ENCODE measurements around the gene CTR9. TPM values are rescaled to one million over a fixed set of nuclear protein-coding genes. Genes with fewer than 3 reads are reported as not detected.
A peak's percentile ranks its signal among the peaks of the same experiment; 100 is the strongest.

The CTR9 gene
- total and polyA plus RNA-seq, 10 donors: 13.8 to 44.4 (median 32.9) TPM

GRCh38 chr11:10808553-10809372 is 57.7 kb downstream of the CTR9 start, which contains the start of gene EIF4G2:
EIF4G2 (minus strand) TSS chr11:10808926.
- H3K4me3 ChIP-seq: peak within 1 kb of the TSS; percentile 81 to 98 (median 91)
- WGBS, 5 donors: 0 to 1% (median 1%) methylated on average over 49 to 65 of the region's 65 CpGs
- peaks cover 3 to 35% (median 32%) of the 10 kb centered on the region in 6 donors for H3K36me3 ChIP-seq
- no peaks in the 10 kb centered on the region for H3K9me3 ChIP-seq
- no peaks in the 10 kb centered on the region for H3K27me3 ChIP-seq (replicated peaks in 1 of 7)
- H3K4me1 ChIP-seq: peaks cover 32 to 55% (median 46%) of the 10 kb centered on the region in 6 donors
- TF ChIP-seq POLR2AphosphoS5 (IDR thresholded peaks at IDR 0.05) (peak; percentile 100), CTCF (IDR thresholded peaks at IDR 0.05 in 8 of 11, conservative IDR thresholded peaks at IDR 0.05 in 3 of 11) (peak in 3 of 11 experiments; percentile 12 to 24 (median 18)), POLR2A (IDR thresholded peaks at IDR 0.05) (peak; percentile 96 to 98 (median 97))
- H3K27ac ChIP-seq: peak within 1 kb of the TSS; percentile 99 to 100 (median 100)
- peak; percentile 99 for DNase-seq
- intact Hi-C loops (cut with DNase I; ENCODE audit: low total_unique reads): loop anchor here (5.0 to 10.0 kb wide), 2 partner anchors 44 to 54 kb away; partner anchors contain the start of gene CTR9

GRCh38 chr11:10809373-10810160 is 58.5 kb downstream of the CTR9 start:
- WGBS, 5 donors: 2 to 5% (median 3%) methylated on average over 27 to 29 of the region's 29 CpGs
- no peaks in the 10 kb centered on the region for H3K27me3 ChIP-seq (replicated peaks in 1 of 7)
- H3K9me3 ChIP-seq: no peaks in the 10 kb centered on the region
- H3K4me3 ChIP-seq: peak overlapping the region; percentile 53 to 98 (median 89)
- H3K36me3 ChIP-seq: peaks cover 0 to 27% (median 24%) of the 10 kb centered on the region in 6 donors
- peak; percentile 91 for DNase-seq
- TF ChIP-seq POLR2A (IDR thresholded peaks at IDR 0.05): no peak
- no peak for TF ChIP-seq POLR2AphosphoS5 (IDR thresholded peaks at IDR 0.05)
- no peak for TF ChIP-seq CTCF (IDR thresholded peaks at IDR 0.05 in 8 of 11, conservative IDR thresholded peaks at IDR 0.05 in 3 of 11)
- intact Hi-C loops (cut with DNase I; ENCODE audit: low total_unique reads): loop anchor here (5.0 to 10.0 kb wide), 2 partner anchors 43 to 55 kb away; partner anchors contain the start of gene CTR9
- H3K4me1 ChIP-seq: peaks cover 28 to 47% (median 38%) of the 10 kb centered on the region in 6 donors
- H3K27ac ChIP-seq: peak overlapping the region; percentile 99 to 100 (median 100)

- no peak for TF ChIP-seq CTCF (IDR thresholded peaks at IDR 0.05 in 8 of 11, conservative IDR thresholded peaks at IDR 0.05 in 3 of 11)
- TF ChIP-seq POLR2AphosphoS5 (IDR thresholded peaks at IDR 0.05): no peak
- TF ChIP-seq POLR2A (IDR thresholded peaks at IDR 0.05): no peak
- Histone ChIP-seq H3K27me3 (replicated peaks in 1 of 7) (no peaks in the 10 kb centered on the region), H3K36me3 (no peaks in the 10 kb centered on the region), H3K4me3 (no peak overlapping the region), H3K9me3 (no peaks in the 10 kb centered on the region), H3K4me1 (peaks cover 0 to 15% (median 8%) of the 10 kb centered on the region in 6 donors), H3K27ac (no peak overlapping the region)
- no peak for DNase-seq
- intact Hi-C loops (cut with DNase I; ENCODE audit: low total_unique reads): no loop called here
Measured at GRCh38 chr11:10813945-10814344, 62.9 kb downstream of the CTR9 start.
